SK-N-SH treated with all-trans-retinoic acid at 6 μM for 48 hours (cell line): ENCODE data around the gene FBLN2.

Experiments
- ATAC-seq: fragments of 200-7000 bp; cut with Tn5 transposase; 3 replicates; pipeline ENCODE4 v1.9.1; 2020; ENCODE audit warnings: mild to moderate bottlenecking, moderate library complexity
- ARNTL ChIP-seq: fragments of 450-650 bp; formaldehyde crosslinking; IDR thresholded peaks from 2 replicates; pipeline ENCODE4 v1.5.0; 2020; ENCODE audit warnings: low read depth, mild to moderate bottlenecking, moderate library complexity, borderline replicate concordance
- BACH2 ChIP-seq: fragments of 250-450 bp; sonication (Bioruptor Pico); IDR thresholded peaks from 2 replicates; pipeline ENCODE4 v1.9.0; 2021; ENCODE audit warnings: mild to moderate bottlenecking, borderline replicate concordance
- CREB5 ChIP-seq: fragments of 250-450 bp; sonication (Bioruptor Pico); IDR thresholded peaks from 2 replicates; pipeline ENCODE4 v1.5.1; 2020; ENCODE audit warnings: low read depth, mild to moderate bottlenecking, moderate library complexity
- CSDC2 ChIP-seq: fragments of 250-450 bp; sonication (Bioruptor Pico); IDR thresholded peaks from 2 replicates; pipeline ENCODE4 v1.5.0; 2020; ENCODE audit warnings: mild to moderate bottlenecking, moderate library complexity
- GLIS3 ChIP-seq: fragments of 250-450 bp; sonication (Bioruptor Pico); IDR thresholded peaks from 2 replicates; pipeline ENCODE4 v1.5.0; 2020; ENCODE audit warnings: mild to moderate bottlenecking, moderate library complexity
- OSR1 ChIP-seq: fragments of 250-450 bp; sonication (Bioruptor Pico); IDR thresholded peaks from 2 replicates; pipeline ENCODE4 v1.8.0; 2022; ENCODE audit warnings: moderate library complexity, mild to moderate bottlenecking, inconsistent platforms
- PATZ1 ChIP-seq: fragments of 250-450 bp; sonication (Bioruptor Pico); IDR thresholded peaks from 2 replicates; pipeline ENCODE4 v1.8.0; 2020; ENCODE audit warnings: mild to moderate bottlenecking, moderate library complexity, borderline replicate concordance
- POU6F1 ChIP-seq: fragments of 250-450 bp; sonication (Bioruptor Pico); IDR thresholded peaks from 2 replicates; pipeline ENCODE4 v1.8.0; 2021; ENCODE audit warnings: low read depth, mild to moderate bottlenecking, moderate library complexity, borderline replicate concordance
- PPARA ChIP-seq: fragments of 250-450 bp; sonication (Bioruptor Pico); IDR thresholded peaks from 2 replicates; pipeline ENCODE4 v1.5.0; 2020; ENCODE audit warnings: mild to moderate bottlenecking, borderline replicate concordance
- RARB ChIP-seq: fragments of 250-450 bp; sonication (Bioruptor Pico); IDR thresholded peaks from 2 replicates; pipeline ENCODE4 v1.8.0; 2021; ENCODE audit warnings: mild to moderate bottlenecking, moderate library complexity
- SNAI2 ChIP-seq: fragments of 250-450 bp; sonication (Bioruptor Pico); IDR thresholded peaks from 2 replicates; pipeline ENCODE4 v1.5.0; 2020; ENCODE audit warnings: mild to moderate bottlenecking, moderate library complexity
- TOX ChIP-seq: fragments of 250-450 bp; sonication (Bioruptor Pico); IDR thresholded peaks from 2 replicates; pipeline ENCODE4 v1.8.0; 2021; ENCODE audit warnings: mild to moderate bottlenecking, moderate library complexity, borderline replicate concordance
- TSHZ2 ChIP-seq: fragments of 250-450 bp; sonication (Bioruptor Pico); IDR thresholded peaks from 2 replicates; pipeline ENCODE4 v1.5.0; 2020; ENCODE audit warnings: mild to moderate bottlenecking, moderate library complexity
- ZC3H10 ChIP-seq: fragments of 250-450 bp; sonication (Bioruptor Pico); IDR thresholded peaks from 2 replicates; pipeline ENCODE4 v1.5.1; 2021; ENCODE audit warnings: mild to moderate bottlenecking, moderate library complexity
- ZFP3 ChIP-seq: fragments of 250-450 bp; sonication (Bioruptor Pico); IDR thresholded peaks from 2 replicates; pipeline ENCODE4 v1.5.0; 2020; ENCODE audit warnings: mild to moderate bottlenecking, moderate library complexity
- ZFP30 ChIP-seq: fragments of 450-650 bp; formaldehyde crosslinking; IDR thresholded peaks from 2 replicates; pipeline ENCODE4 v1.5.0; 2022; ENCODE audit warnings: mild to moderate bottlenecking, moderate library complexity
- ZNF565 ChIP-seq: fragments of 450-650 bp; formaldehyde crosslinking; conservative IDR thresholded peaks from 2 replicates; pipeline ENCODE4 v1.5.0; 2020; ENCODE audit warnings: low read depth, mild to moderate bottlenecking, moderate library complexity

The FBLN2 gene

GRCh38 chr3:13653631-13654279 lies 104.8 kb downstream of the FBLN2 start:
- no peak for TF ChIP-seq ZC3H10 (CRISPR knock-in tag)
- no peak for TF ChIP-seq PPARA (CRISPR knock-in tag)
- TF ChIP-seq TOX (CRISPR knock-in tag), result no peak
- TF ChIP-seq SNAI2, result no peak
- TF ChIP-seq OSR1, result no peak
- no peak for TF ChIP-seq TSHZ2
- TF ChIP-seq ZNF565 (CRISPR knock-in tag), result no peak
- TF ChIP-seq POU6F1 (CRISPR knock-in tag), result no peak
- no peak for ATAC-seq

- ATAC-seq, result no peak
- no peak for TF ChIP-seq POU6F1 (CRISPR knock-in tag)
- no peak for TF ChIP-seq BACH2 (CRISPR knock-in tag)
- no peak for TF ChIP-seq CREB5 (CRISPR knock-in tag)
- TF ChIP-seq CSDC2 (CRISPR knock-in tag), result no peak
- no peak for TF ChIP-seq ZNF565 (CRISPR knock-in tag)
Observed at GRCh38 chr3:13654330-13655060, 105.6 kb downstream of the FBLN2 start.

- peak; percentile 47 for ATAC-seq
- TF ChIP-seq OSR1, result no peak
- TF ChIP-seq GLIS3, result no peak
- TF ChIP-seq ZFP30 (CRISPR knock-in tag), result no peak
- no peak for TF ChIP-seq RARB (CRISPR knock-in tag)
- TF ChIP-seq ZFP3 (CRISPR knock-in tag), result no peak
- TF ChIP-seq CSDC2 (CRISPR knock-in tag), result no peak
- TF ChIP-seq TSHZ2, result no peak
- TF ChIP-seq PPARA (CRISPR knock-in tag), result no peak
- no peak for TF ChIP-seq CREB5 (CRISPR knock-in tag)
- TF ChIP-seq POU6F1 (CRISPR knock-in tag), result no peak
- no peak for TF ChIP-seq PATZ1 (CRISPR knock-in tag)
- TF ChIP-seq SNAI2, result no peak
- no peak for TF ChIP-seq ARNTL (CRISPR knock-in tag)
Observed at GRCh38 chr3:13655061-13655913, 106.4 kb downstream of the FBLN2 start.
